GM19324 (cell line): ENCODE data around the gene PHACTR1.
A peak's percentile ranks its signal among the peaks of the same experiment; 100 is the strongest.
"Not testable (repeated sequence)": the region's sequence is repeated elsewhere in the genome, so short reads cannot be mapped to it uniquely, and the experiment has no call there.

Source experiments
- ATAC-seq: cut with Tn5 transposase; IDR thresholded peaks from one replicate; pipeline ENCODE4 v1.9.1; 2021; ENCODE audit warnings: mild to moderate bottlenecking, moderate library complexity; ENCODE audit not compliant: unreplicated experiment, low FRiP score

Gene PHACTR1

GRCh38 chr6:12943549-12943948 is 227.0 kb downstream of the PHACTR1 start:
- ATAC-seq: no peak

GRCh38 chr6:12944001-12944400 is 227.4 kb downstream of the PHACTR1 start:
- no peak for ATAC-seq

GRCh38 chr6:12944528-12944927 is 228.0 kb downstream of the PHACTR1 start:
- not testable (repeated sequence) for ATAC-seq

GRCh38 chr6:12947151-12947871 is 230.7 kb downstream of the PHACTR1 start:
- no peak for ATAC-seq

GRCh38 chr6:12947967-12948366 is 231.4 kb downstream of the PHACTR1 start:
- no peak for ATAC-seq

GRCh38 chr6:12950976-12951375 is 234.4 kb downstream of the PHACTR1 start:
- ATAC-seq: no peak

GRCh38 chr6:12951415-12951814 is 234.8 kb downstream of the PHACTR1 start:
- ATAC-seq: no peak

GRCh38 chr6:12952318-12952717 is 235.8 kb downstream of the PHACTR1 start:
- ATAC-seq: no peak

- ATAC-seq: no peak
These were observed 239.4 kb downstream of the PHACTR1 start for GRCh38 chr6:12955956-12956355.

- ATAC-seq: no peak
These were observed 240.4 kb downstream of the PHACTR1 start for GRCh38 chr6:12956991-12957320.

- ATAC-seq: peak; percentile 51
These were observed 240.9 kb downstream of the PHACTR1 start for GRCh38 chr6:12957321-12958051.

- ATAC-seq: no peak
These were observed 241.6 kb downstream of the PHACTR1 start for GRCh38 chr6:12958052-12958706.

GRCh38 chr6:12961761-12962160 is 245.2 kb downstream of the PHACTR1 start:
- ATAC-seq: no peak

- ATAC-seq: no peak
These were observed 246.0 kb downstream of the PHACTR1 start for GRCh38 chr6:12962529-12962928.

- no peak for ATAC-seq
These were observed 246.4 kb downstream of the PHACTR1 start for GRCh38 chr6:12962987-12963386.

- no peak for ATAC-seq
These were observed 247.0 kb downstream of the PHACTR1 start for GRCh38 chr6:12963567-12963966.

- no peak for ATAC-seq
These were observed 251.1 kb downstream of the PHACTR1 start for GRCh38 chr6:12967686-12968085.

- no peak for ATAC-seq
These were observed 251.7 kb downstream of the PHACTR1 start for GRCh38 chr6:12968290-12968689.

- no peak for ATAC-seq
These were observed 252.4 kb downstream of the PHACTR1 start for GRCh38 chr6:12968839-12969558.

- no peak for ATAC-seq
These were observed 253.4 kb downstream of the PHACTR1 start for GRCh38 chr6:12969966-12970365.

GRCh38 chr6:12973386-12973785 is 256.8 kb downstream of the PHACTR1 start:
- no peak for ATAC-seq
